ENCODE results near the gene GLIS2.

DNA sequence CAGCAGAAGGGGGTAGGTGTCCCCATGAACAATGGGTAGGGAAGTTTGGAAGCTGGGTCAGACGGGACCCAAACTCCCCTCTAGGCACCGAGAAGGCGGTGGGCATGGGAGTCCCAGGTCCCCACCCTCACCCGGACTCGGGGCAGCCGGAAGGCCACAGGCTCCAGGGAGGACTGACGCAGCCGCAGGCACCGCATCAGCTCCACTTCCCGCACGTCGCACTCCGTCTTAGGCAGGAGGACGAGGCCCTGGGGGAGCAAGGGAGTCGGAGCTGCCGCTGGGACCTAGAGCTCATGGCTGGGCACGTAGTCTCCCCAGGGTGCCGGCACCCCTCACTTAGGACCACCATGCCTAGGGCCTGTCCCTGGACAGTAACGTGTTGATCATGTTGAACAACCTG, 42.4 kb downstream of the GLIS2 start:
- TF ChIP-seq, protein P1, sequence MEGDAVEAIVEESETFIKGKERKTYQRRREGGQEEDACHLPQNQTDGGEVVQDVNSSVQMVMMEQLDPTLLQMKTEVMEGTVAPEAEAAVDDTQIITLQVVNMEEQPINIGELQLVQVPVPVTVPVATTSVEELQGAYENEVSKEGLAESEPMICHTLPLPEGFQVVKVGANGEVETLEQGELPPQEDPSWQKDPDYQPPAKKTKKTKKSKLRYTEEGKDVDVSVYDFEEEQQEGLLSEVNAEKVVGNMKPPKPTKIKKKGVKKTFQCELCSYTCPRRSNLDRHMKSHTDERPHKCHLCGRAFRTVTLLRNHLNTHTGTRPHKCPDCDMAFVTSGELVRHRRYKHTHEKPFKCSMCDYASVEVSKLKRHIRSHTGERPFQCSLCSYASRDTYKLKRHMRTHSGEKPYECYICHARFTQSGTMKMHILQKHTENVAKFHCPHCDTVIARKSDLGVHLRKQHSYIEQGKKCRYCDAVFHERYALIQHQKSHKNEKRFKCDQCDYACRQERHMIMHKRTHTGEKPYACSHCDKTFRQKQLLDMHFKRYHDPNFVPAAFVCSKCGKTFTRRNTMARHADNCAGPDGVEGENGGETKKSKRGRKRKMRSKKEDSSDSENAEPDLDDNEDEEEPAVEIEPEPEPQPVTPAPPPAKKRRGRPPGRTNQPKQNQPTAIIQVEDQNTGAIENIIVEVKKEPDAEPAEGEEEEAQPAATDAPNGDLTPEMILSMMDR (IDR thresholded peaks at IDR 0.05; ENCODE audit: insufficient read depth, low read length) = no peak
- TF ChIP-seq POLR2AphosphoS5 (IDR thresholded peaks at IDR 0.05; ENCODE audit: low read depth) (peak; percentile 5; the same call in 1 of the 2 replicates), GABPA (IDR thresholded peaks at IDR 0.05; ENCODE audit: low read depth) (no peak)
- TF ChIP-seq, protein P2, sequence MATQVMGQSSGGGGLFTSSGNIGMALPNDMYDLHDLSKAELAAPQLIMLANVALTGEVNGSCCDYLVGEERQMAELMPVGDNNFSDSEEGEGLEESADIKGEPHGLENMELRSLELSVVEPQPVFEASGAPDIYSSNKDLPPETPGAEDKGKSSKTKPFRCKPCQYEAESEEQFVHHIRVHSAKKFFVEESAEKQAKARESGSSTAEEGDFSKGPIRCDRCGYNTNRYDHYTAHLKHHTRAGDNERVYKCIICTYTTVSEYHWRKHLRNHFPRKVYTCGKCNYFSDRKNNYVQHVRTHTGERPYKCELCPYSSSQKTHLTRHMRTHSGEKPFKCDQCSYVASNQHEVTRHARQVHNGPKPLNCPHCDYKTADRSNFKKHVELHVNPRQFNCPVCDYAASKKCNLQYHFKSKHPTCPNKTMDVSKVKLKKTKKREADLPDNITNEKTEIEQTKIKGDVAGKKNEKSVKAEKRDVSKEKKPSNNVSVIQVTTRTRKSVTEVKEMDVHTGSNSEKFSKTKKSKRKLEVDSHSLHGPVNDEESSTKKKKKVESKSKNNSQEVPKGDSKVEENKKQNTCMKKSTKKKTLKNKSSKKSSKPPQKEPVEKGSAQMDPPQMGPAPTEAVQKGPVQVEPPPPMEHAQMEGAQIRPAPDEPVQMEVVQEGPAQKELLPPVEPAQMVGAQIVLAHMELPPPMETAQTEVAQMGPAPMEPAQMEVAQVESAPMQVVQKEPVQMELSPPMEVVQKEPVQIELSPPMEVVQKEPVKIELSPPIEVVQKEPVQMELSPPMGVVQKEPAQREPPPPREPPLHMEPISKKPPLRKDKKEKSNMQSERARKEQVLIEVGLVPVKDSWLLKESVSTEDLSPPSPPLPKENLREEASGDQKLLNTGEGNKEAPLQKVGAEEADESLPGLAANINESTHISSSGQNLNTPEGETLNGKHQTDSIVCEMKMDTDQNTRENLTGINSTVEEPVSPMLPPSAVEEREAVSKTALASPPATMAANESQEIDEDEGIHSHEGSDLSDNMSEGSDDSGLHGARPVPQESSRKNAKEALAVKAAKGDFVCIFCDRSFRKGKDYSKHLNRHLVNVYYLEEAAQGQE (IDR thresholded peaks at IDR 0.05; ENCODE audit: insufficient replicate concordance, low read depth) = no peak

Measured in HL-60 (cell line).